CD4-positive, alpha-beta T cell treated with Interleukin-15 for 4 hours (primary cell): ENCODE measurements around the gene NEK11.

Experiments
- DNase-seq: peaks from one replicate; pipeline ENCODE4 v3.0.0-alpha.2; 2020; ENCODE audit warnings: low spot score

The NEK11 gene

GRCh38 chr3:131223373-131224289 lies 197.0 kb downstream of the NEK11 start:
- no peak for DNase-seq

- no peak for DNase-seq
These were observed 198.3 kb downstream of the NEK11 start for GRCh38 chr3:131224886-131225550.

- DNase-seq: no peak
These were observed 201.8 kb downstream of the NEK11 start for GRCh38 chr3:131228522-131228921.

GRCh38 chr3:131231710-131232389 lies 205.2 kb downstream of the NEK11 start:
- no peak for DNase-seq

- no peak for DNase-seq
These were observed 206.1 kb downstream of the NEK11 start for GRCh38 chr3:131232711-131233267.

GRCh38 chr3:131233900-131234668 lies 207.4 kb downstream of the NEK11 start:
- no peak for DNase-seq

- no peak for DNase-seq
These were observed 209.7 kb downstream of the NEK11 start for GRCh38 chr3:131236421-131236820.

- no peak for DNase-seq
These were observed 211.8 kb downstream of the NEK11 start for GRCh38 chr3:131238496-131238895.

GRCh38 chr3:131239267-131239666 lies 212.6 kb downstream of the NEK11 start:
- no peak for DNase-seq

GRCh38 chr3:131242201-131242600 lies 215.5 kb downstream of the NEK11 start:
- no peak for DNase-seq

- DNase-seq: no peak
These were observed 223.8 kb downstream of the NEK11 start for GRCh38 chr3:131250466-131250865.

GRCh38 chr3:131260525-131260924 lies 233.8 kb downstream of the NEK11 start:
- DNase-seq: no peak

- no peak for DNase-seq
These were observed 234.4 kb downstream of the NEK11 start for GRCh38 chr3:131261104-131261503.

- DNase-seq: no peak
These were observed 248.9 kb downstream of the NEK11 start for GRCh38 chr3:131275556-131275955.

- DNase-seq: no peak
These were observed 251.3 kb downstream of the NEK11 start for GRCh38 chr3:131277836-131278497.

- no peak for DNase-seq
These were observed 252.9 kb downstream of the NEK11 start for GRCh38 chr3:131279577-131279976.

- no peak for DNase-seq
These were observed 255.7 kb downstream of the NEK11 start for GRCh38 chr3:131282379-131282778.

- DNase-seq: no peak
These were observed 256.3 kb downstream of the NEK11 start for GRCh38 chr3:131282967-131283366.

GRCh38 chr3:131283862-131284261 lies 257.2 kb downstream of the NEK11 start:
- no peak for DNase-seq

- DNase-seq: no peak
These were observed 257.6 kb downstream of the NEK11 start for GRCh38 chr3:131284302-131284701.

GRCh38 chr3:131285456-131285855 lies 258.8 kb downstream of the NEK11 start:
- no peak for DNase-seq
